Stimulated activated CD8-positive, alpha-beta memory T cell treated with anti-CD3 and anti-CD28 coated beads, Interleukin-2, amount 100 ng/mL, for 48 hours (primary cell): ENCODE measurements around the gene HDLBP.
"Not testable (repeated sequence)": the region's sequence is repeated elsewhere in the genome, so short reads cannot be mapped to it uniquely, and the experiment has no call there.

ENCODE experiments used
- DNase-seq, 2 donors: peaks; one replicate each; pipeline ENCODE4 v3.0.0-alpha.2; 2020; ENCODE audit warnings: low read depth in 2 of 2

Gene HDLBP

GRCh38 chr2:241213041-241213440 is 102.4 kb downstream of the HDLBP start:
- no peak for DNase-seq

GRCh38 chr2:241211276-241211675 is 104.2 kb downstream of the HDLBP start:
- DNase-seq, result no peak

GRCh38 chr2:241209271-241209670 is 106.2 kb downstream of the HDLBP start:
- DNase-seq, result no peak

GRCh38 chr2:241208058-241208457 is 107.4 kb downstream of the HDLBP start:
- DNase-seq, result no peak

- no peak for DNase-seq
Observed at GRCh38 chr2:241207641-241208040, 107.8 kb downstream of the HDLBP start.

DNA sequence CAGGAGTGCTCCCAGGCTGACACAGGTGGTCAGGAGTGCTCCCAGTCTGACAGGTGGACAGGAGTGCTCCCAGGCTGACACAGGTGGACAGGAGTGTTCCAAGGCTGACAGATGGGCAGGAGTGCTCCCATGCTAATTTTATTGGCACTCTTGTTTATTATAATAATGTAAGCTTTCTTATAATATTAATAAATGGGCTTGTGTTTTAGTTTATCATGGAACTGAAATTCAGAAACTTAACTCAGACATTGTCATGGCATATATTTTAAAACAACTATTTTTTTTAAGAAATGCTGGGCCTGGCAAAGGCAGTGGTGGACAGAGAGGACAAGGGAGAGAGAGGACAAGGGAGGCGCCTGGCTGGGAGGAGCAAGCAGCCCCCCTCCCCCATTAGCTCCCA is 108.3 kb downstream of the HDLBP start:
- DNase-seq, result no peak

- no peak for DNase-seq
Observed at GRCh38 chr2:241205086-241205485, 110.4 kb downstream of the HDLBP start.

DNA sequence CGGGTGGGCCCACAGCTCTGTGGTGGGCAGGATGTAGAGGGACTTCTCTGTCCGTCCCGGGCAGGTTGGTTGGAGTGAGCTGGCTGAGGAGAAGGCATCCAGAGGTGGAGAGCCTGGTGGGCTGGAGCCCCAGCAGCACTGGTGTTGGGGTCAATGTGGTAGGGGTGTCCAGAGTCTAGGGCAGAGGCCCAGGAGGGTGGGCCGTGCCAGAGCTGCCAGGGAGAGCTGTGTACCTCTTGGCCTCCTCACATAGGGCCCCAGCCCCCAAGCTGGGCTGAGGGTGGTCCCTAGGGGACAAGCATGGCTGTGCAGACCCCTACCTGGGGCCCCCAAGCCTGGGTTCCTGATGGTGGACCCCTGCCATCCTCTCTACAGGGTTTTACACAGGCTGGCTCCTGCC is 111.0 kb downstream of the HDLBP start:
- DNase-seq, result no peak

DNA sequence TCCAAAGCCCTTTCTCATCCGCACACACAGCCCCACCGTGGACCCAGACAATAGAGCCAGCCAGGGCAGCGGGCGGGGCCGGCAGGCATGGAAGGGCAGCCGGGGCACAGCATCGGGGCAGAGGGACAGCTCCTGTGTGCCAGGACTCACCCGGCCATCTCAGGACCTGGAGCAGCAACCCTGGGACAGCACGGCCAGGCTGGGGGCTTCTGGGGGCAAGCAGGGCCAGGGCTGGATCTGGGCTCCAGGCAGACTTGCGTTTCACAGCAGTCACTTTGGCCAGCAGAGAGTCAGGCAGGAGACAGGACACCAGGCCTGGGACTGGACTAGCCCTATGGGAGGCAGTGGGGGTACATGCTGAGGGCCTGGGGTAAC is 111.5 kb downstream of the HDLBP start:
- no peak for DNase-seq

DNA sequence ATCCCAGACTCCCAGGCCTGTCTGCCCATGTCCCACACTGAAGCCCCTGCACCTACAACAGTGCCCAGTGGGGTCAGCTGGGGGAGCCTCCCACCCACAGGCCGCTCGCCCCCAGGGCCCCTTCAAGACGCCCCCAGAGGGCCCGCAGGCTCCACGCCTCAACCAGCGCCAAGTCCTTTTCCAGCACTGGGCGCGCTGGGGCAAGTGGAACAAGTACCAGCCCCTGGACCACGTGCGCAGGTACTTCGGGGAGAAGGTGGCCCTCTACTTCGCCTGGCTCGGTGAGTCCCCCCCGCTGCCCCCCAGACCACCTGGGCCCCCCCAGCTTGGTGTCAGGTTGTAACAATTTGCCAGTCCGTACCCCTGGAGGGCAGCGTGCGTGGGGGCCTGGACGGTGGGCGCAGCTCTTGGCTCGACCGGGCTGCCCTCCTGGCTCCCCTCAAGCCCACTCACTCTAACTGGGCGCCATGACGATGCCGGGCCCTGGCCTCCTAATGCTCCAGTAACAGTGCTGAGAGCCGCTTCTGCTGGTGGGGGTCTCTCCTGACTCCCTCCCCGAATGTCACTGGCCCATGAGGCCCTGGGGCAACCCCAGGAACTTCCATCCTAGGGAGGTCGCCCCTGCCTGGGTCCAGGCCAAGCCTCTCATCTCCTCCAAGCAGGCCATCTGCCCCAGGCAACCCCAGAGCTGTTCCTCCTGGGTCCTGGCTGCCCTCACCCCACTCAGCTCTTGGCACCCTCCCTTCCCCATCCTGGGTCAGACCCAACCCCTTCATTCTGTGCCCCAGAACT is 112.1 kb downstream of the HDLBP start:
- no peak for DNase-seq

GRCh38 chr2:241202681-241203080 is 112.8 kb downstream of the HDLBP start:
- DNase-seq, result no peak

DNA sequence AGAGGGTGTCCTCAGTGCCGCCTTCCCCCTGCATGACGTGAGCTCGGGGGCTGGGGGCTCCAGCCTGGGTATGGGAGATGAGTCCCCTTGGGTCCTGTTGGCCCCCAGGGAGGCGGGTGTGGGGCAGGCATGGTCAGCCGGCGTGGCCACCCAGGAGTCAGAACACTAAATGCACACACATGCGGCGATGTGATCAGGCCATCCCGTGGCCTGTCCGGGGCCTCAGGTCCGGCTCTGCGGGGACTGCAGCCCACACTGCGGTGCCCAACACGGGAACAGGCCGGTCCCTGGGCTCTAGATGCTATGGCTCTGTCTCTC is 113.2 kb downstream of the HDLBP start:
- DNase-seq, result no peak

DNA sequence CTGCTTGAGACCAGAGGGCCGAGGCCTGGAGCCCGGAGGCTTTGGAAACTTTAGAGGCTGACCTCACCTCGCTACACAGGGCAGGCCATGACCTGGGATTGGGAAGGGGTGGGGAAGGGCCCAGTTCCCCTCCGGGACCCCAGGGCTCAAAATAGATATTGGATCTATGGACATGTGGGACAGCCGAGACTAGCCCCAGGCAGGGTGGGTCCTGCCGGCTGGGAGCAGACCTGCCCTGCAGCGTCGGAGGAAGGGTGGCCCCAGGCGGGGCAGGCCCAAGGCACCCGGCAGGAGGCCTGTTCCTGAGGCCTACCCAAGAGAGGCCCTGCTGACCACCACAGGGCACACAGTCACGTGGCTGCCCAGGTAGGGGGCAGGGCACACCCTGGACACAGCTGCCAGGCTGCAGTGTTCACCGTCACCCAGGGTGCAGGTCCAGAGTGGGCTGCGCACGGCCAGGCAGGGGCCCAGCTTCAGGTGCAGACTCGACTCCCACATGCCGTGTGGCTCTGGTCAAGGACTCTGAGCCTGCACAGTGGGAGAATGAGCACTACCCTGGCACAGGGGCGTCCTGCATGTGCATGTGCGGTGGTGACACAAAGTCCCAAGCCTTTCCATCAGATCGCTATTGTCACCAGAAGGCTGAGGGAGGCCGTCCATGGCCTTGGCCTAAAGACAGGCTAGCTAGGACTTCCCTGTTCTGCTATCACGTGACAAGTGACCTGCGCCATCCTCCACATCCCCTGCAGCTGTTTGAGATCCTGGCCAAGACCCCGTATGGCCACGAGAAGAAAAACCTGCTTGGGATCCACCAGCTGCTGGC is 113.8 kb downstream of the HDLBP start:
- no peak for DNase-seq

DNA sequence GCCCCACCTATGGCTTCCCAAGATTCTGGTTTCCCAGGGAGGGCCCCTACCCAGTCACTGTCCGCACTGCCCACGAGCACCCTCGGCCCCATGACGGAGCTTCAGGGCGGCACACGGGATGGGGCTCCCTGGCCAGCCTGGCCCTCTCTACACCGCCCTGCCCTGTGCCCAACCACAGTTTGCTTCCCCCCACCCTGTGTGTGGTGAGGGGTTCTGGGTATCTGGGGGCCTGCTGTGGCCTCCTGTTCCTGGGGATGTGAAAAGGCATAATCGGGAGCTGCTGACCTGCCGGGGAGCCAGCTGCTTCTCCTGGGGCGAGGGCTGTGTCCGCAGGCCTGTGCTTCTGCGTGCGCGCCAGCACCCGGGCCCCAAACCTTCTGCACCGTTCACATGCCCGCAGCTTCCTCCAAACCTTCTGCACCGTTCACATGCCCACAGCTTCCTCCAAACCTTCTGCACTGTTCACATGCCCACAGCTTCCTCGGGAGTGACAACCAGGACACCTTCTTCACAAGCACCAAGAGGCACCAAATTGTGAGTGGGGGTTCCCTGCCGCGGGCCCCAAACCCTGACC is 114.6 kb downstream of the HDLBP start:
- DNase-seq, result no peak

GRCh38 chr2:241199897-241200821 is 115.3 kb downstream of the HDLBP start:
- DNase-seq, result no peak

DNA sequence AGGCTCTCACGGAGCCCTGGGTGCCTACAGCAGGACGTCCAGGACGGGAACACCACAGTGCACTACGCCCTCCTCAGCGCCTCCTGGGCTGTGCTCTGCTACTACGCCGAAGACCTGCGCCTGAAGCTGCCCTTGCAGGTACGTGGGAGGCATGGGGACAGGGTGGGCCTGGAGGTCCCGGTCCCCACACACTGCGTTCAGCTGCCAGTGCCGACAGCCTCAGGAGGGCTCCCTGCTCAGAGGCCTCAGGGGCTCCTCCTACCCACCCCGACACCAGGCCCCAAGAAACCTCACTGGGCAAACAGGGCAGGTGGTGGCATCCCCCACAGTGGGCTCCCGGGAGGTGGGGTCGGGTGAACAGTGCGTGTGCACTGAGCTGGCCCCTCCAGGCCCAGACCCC is 116.2 kb downstream of the HDLBP start:
- DNase-seq, result no peak

GRCh38 chr2:241198381-241199279 is 116.8 kb downstream of the HDLBP start:
- no peak for DNase-seq

DNA sequence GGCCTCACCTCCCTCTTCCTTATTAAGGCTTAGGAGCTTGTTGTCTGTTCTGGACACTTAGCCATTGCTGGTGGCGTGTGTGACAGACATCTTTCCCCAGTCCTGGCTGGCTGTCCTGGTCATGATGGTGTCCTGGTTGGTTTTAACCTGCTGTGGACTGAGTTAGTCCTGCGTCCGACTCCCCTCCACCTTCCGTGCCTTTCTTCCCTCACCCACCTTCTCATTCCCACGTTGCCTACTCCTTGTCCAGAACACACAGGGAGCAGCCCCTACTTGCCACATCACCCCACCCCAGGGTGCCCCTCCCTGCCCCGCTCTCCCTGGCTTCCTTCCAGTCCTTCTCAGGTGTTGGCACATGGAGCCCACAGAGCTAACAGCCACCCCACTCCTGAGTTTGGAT is 117.5 kb downstream of the HDLBP start:
- DNase-seq, result no peak

GRCh38 chr2:241197246-241197645 is 118.2 kb downstream of the HDLBP start:
- DNase-seq, result not testable (repeated sequence)

- DNase-seq, result no peak
Observed at GRCh38 chr2:241195506-241196130, 119.9 kb downstream of the HDLBP start.
